Activated naive CD4-positive, alpha-beta T cell treated with anti-CD3 and anti-CD28 coated beads, Interleukin-2, amount 50 U/mL, for 72 hours (primary cell): ENCODE results near the gene RAB9A. TPM values are rescaled to one million over a fixed set of nuclear protein-coding genes. Genes with fewer than 3 reads are reported as not detected.
"Not testable (repeated sequence)": the region's sequence is repeated elsewhere in the genome, so short reads cannot be mapped to it uniquely, and the experiment has no call there.

ENCODE experiments used
- ATAC-seq, 2 donors: fragments of 150-1000 bp; cut with Tn5 transposase; 2 replicates each; pipeline ENCODE4 v1.10.0; 2021; ENCODE audit warnings: mild to moderate bottlenecking in 2 of 2, moderate library complexity in 2 of 2
- DNase-seq, 2 donors: peaks; one replicate each; pipeline ENCODE4 v3.0.0; 2021 to 2022; ENCODE audit warnings: low spot score in 2 of 2
- H3K27ac Mint-ChIP-seq, 2 donors: one replicate each; pipeline ENCODE4 v1.8.0; 2022; ENCODE audit warnings: mild to moderate bottlenecking in 2 of 2, mixed read lengths in 2 of 2
- H3K36me3 Mint-ChIP-seq, 2 donors: one replicate each; pipeline ENCODE4 v1.8.0; 2022; ENCODE audit warnings: mixed read lengths in 2 of 2
- H3K9me3 Mint-ChIP-seq, 2 donors: one replicate each; pipeline ENCODE4 v1.8.0; 2022; ENCODE audit warnings: mixed read lengths in 2 of 2
- total RNA-seq, 2 donors: library from RNA; stranded (reverse); gene quantifications; one replicate each; pipeline ENCODE4 v1.2.3, GENCODE V29; 2022

The RAB9A gene
- total RNA-seq, 2 donors from 2014 or later = 20.3 to 32.7 TPM

GRCh38 chrX:13716905-13717304 is 28.0 kb downstream of the RAB9A start:
- Mint-ChIP-seq H3K27ac (no peak overlapping the region), H3K36me3 (peaks cover 0 to 13% of the 10 kb centered on the region in 2 donors), H3K9me3 (no peaks in the 10 kb centered on the region)
- ATAC-seq = no peak
- no peak for DNase-seq

DNA sequence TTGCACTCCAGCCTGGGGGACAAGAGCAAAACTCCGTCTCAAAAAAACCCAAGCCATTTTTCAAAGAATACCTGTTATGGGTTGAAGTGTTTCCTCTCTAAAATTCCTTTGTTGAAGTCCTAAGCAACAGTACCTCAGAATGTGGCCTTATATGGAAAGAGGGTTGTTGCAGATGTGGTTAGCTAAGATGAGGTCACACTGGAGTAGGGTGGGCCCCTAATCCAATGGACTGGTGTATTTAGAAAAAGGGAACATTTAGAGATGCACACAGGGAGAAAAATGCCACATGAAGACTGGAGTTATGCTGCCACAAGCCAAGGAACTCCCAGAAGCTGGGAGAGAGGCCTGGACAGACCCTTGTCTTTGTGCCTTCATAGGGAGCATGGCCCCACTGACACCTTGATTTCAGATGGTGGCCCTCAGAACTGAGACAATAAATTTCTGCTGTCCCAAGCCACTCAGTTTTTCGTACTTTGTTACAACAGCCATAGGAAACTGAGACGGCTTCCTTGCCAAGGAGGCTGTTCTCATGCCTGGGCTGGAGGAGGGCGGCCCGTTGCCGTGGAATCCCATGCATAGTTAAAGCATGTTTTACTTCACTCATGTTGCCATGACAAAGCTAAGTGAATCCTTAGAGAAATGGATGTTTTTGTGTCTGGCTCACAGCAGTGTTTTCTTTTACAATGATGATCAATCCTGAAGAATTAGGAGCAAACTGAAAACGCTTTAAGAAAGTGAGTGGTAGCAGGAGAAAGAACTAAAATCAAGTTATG is 29.0 kb downstream of the RAB9A start:
- Mint-ChIP-seq H3K9me3 (no peaks in the 10 kb centered on the region), H3K36me3 (peaks cover 0 to 10% of the 10 kb centered on the region in 2 donors), H3K27ac (peak overlapping the region in 1 of 2 donors; percentile 32)
- DNase-seq (no peak), ATAC-seq (no peak)

DNA sequence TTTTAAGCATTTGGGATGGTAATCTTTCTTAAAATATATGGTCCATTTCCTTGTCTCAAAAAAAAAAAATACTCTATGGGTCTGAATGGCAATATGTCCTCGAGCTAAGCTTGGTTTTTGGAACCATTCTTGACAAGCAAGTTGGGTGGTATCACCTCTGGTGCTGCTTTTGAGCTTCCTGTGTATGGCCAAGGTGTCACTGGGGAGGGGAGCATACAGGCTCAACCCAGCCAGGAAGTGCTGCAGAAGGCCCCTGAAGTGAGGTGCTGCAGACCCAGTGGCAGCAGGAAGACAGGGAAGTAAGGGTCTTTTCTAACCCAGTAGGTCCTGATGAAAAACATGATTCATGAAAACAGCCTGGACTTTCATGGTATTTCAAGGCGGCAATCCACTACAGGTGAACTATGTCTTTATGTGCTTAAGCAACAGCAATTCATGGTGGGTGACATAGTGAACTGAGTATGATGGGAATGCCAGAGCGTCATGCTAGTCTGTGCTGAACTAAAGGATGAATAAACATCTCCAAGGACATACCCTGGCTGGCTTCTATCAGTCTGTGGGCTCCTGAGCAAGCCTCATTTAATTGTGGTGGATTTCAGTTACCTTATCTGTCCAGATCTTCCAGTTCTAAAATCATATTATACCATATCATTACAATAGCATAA is 30.4 kb downstream of the RAB9A start:
- DNase-seq = no peak
- Mint-ChIP-seq H3K27ac (no peak overlapping the region), H3K36me3 (peaks cover 8 to 21% of the 10 kb centered on the region in 2 donors), H3K9me3 (peaks cover 5 to 9% of the 10 kb centered on the region in 2 donors)
- ATAC-seq = no peak

DNA sequence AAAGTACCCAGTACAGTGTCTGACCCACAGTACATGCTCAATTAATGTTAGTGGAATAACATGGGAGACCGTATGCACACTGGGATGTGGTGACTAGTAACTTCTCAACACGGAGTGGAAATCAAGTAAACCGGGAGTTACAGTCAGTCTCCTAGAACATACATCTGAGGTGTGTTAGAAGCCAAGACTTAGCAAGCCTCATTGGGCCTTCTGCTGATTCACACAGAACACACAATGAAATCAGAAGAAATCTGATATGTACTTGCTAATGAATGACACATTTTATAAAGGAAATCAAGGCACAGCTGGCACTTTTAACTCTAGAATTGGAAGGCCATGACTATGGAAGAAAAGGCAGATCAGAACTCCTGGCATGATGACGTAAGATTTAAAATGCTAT is 32.4 kb downstream of the RAB9A start:
- no peak for DNase-seq
- Mint-ChIP-seq H3K27ac (no peak overlapping the region), H3K36me3 (peaks cover 16 to 34% of the 10 kb centered on the region in 2 donors), H3K9me3 (peaks cover 5 to 13% of the 10 kb centered on the region in 2 donors)
- ATAC-seq = no peak

DNA sequence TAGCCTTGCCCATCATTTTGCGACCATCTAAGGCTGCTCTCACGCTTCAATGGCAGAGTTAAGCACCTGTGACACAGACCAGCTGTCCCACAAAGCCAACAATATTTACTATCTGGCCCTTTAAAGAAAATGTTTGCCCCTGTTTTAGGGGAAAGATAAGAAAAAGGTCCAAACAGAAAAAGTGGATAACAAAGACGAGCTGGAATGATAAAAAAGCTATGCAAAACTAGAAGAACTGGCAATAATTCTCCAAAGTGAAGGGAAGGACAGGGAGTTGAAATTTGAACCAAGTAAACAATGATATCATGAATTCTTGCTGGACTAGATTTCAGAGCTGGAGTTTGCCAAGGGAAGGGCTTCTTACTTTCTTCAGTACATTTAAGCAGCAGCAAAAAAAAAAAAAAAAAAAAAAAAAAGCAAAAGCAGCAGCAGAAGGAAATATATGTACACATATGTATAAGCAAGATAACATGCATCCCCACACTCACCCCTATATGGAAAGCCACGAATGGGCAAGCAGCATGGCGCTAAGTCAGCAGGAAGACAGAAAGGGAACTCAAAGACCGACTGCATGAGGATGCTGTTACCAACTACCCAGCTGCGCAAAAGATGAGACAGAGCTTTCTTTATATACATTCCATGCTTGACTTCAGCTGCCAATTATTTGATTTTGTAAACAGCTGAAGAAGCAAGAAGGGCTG is 33.0 kb downstream of the RAB9A start:
- Mint-ChIP-seq H3K27ac (no peak overlapping the region), H3K9me3 (peaks cover 5 to 13% of the 10 kb centered on the region in 2 donors), H3K36me3 (peaks cover 22 to 40% of the 10 kb centered on the region in 2 donors)
- DNase-seq (no peak), ATAC-seq (no peak)

- not testable (repeated sequence) for DNase-seq, H3K27ac Mint-ChIP-seq, ATAC-seq
- H3K9me3 Mint-ChIP-seq = peaks cover 5 to 18% of the 10 kb centered on the region in 2 donors
- H3K36me3 Mint-ChIP-seq = peaks cover 31 to 61% of the 10 kb centered on the region in 2 donors
Observed at GRCh38 chrX:13724878-13725277, 36.0 kb downstream of the RAB9A start.

- H3K9me3 Mint-ChIP-seq = peaks cover 5 to 18% of the 10 kb centered on the region in 2 donors
- peaks cover 33 to 64% of the 10 kb centered on the region in 2 donors for H3K36me3 Mint-ChIP-seq
- H3K27ac Mint-ChIP-seq, ATAC-seq, DNase-seq: not testable (repeated sequence)
Observed at GRCh38 chrX:13726583-13726982, 37.7 kb downstream of the RAB9A start.

GRCh38 chrX:13730523-13730922 is 41.6 kb downstream of the RAB9A start:
- H3K36me3 Mint-ChIP-seq = peaks cover 54 to 65% of the 10 kb centered on the region in 2 donors
- not testable (repeated sequence) for ATAC-seq, DNase-seq, H3K9me3 Mint-ChIP-seq, H3K27ac Mint-ChIP-seq

DNA sequence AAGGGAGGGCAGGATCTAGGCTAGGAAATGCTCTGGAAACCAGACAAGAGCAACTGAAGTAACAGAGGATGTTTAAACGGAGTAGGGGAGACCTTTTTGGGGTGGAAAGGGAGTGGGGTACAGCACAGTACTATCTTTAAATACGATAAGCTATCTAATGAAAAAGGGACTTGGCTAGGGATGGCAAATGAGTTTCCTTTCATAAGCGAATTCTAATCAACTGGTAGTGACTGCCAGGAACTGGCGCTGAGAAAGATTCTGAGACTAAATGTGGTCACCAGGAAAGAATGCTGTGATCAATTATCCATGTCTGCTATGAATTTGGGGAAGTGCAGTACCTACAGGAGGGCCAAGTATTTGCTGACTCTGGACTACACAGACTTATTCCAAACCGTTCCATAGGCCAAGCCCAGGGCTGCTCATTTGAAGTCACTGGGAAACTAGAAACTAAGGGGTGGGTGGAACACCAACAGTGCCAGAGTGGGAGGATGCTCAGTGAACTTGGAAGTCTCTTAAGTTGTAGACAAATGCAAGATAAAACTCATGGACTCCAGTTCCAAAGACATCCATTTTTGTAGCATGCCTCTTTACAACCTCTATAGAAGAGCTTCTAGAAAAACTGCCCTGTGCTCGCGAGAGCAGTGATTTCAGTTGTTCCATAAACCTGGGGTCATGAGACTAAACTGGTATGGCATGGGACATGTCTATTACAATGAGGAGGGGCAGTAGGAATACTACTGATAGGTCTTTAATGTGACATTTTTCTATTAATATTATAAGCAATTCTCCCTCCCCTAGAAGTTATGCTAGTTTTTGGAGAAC is 43.5 kb downstream of the RAB9A start:
- peaks cover 0 to 1% of the 10 kb centered on the region in 2 donors for H3K9me3 Mint-ChIP-seq
- no peak for DNase-seq
- H3K27ac Mint-ChIP-seq = peak overlapping the region in 1 of 2 donors; percentile 25
- H3K36me3 Mint-ChIP-seq = peaks cover 36 to 46% of the 10 kb centered on the region in 2 donors
- ATAC-seq = no peak

DNA sequence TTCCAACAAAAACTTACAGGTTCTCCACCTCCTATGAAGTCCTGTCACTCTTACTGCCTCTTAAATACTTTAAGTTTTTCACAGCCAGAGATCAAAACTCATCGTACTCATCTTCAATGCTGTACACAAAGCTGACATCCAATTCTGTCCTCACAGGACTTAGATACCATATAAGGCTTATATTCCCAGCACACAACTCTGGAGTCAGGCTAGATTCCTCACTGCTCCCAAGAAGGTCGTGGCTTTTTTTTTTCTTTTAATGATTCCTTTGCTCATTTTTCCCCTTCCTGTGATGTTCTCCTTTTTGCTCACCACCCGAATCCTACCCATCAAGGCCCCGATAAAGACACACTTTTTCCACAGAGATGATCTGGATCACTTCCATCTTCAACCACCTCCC is 44.6 kb downstream of the RAB9A start:
- DNase-seq = no peak
- Mint-ChIP-seq H3K27ac (peak overlapping the region; percentile 96 to 98), H3K36me3 (peaks cover 31 to 38% of the 10 kb centered on the region in 2 donors), H3K9me3 (no peaks in the 10 kb centered on the region)
- ATAC-seq = no peak

- ATAC-seq = peak; percentile 97 to 99
- Mint-ChIP-seq H3K36me3 (peaks cover 31 to 33% of the 10 kb centered on the region in 2 donors), H3K27ac (peak within 1 kb of the TSS; percentile 96 to 98), H3K9me3 (no peaks in the 10 kb centered on the region)
- DNase-seq = peak; percentile 87 to 93
Observed at GRCh38 chrX:13734278-13735172, 45.6 kb downstream of the RAB9A start, which contains the start of the genes OFD1 and TRAPPC2. Gene OFD1 (plus strand): TSS chrX:13734748. CDS start chrX:13735072, 324 bp downstream. Gene TRAPPC2 (minus strand): TSS chrX:13734620. CDS start chrX:13719963, 14,657 bp downstream.

DNA sequence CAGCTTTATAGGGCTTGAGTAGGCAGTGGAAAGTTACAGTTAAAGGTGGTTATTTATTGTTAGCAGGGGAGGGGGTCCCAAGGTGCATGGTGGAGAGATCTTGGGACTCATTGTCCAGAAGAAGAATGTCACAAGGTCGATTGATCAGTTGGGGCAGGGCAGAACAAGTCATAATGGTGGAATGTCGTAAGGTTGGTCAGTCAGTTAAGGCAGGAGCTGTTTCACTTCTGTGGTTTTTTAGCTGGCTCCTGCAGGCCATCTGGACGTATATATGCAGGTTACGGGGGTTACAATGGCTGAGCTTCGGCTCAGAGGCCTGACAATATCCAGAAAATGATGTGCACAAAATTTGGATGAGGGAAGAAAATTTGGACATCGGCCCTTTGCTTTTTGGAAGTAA is 52.8 kb downstream of the RAB9A start:
- ATAC-seq = no peak
- no peak for DNase-seq
- Mint-ChIP-seq H3K9me3 (no peaks in the 10 kb centered on the region), H3K36me3 (no peaks in the 10 kb centered on the region), H3K27ac (peak overlapping the region in 1 of 2 donors; percentile 84)

GRCh38 chrX:13742397-13743176 is 53.7 kb downstream of the RAB9A start:
- Mint-ChIP-seq H3K36me3 (no peaks in the 10 kb centered on the region), H3K9me3 (no peaks in the 10 kb centered on the region), H3K27ac (peak overlapping the region; percentile 84 to 88)
- peak in 1 of 2 donors; percentile 27 for DNase-seq
- ATAC-seq = peak; percentile 94 to 96

- no peak for ATAC-seq
- H3K9me3 Mint-ChIP-seq = no peaks in the 10 kb centered on the region
- peak overlapping the region; percentile 26 to 55 for H3K27ac Mint-ChIP-seq
- DNase-seq = no peak
- H3K36me3 Mint-ChIP-seq = peaks cover 0 to 3% of the 10 kb centered on the region in 2 donors
Observed at GRCh38 chrX:13747836-13748235, 58.9 kb downstream of the RAB9A start.
